ENCODE results near the gene SOCS1. TPM values are rescaled to one million over a fixed set of nuclear protein-coding genes. Genes with fewer than 3 reads are reported as not detected.
A peak's percentile ranks its signal among the peaks of the same experiment; 100 is the strongest.

SOCS1 gene
- total and polyA plus RNA-seq, 9 of the 15 experiments (the other 6 are each of a cell fraction or from before 2014, with no cell fraction given), result 0.04 to 7.5 (median 2.3) TPM

- TF ChIP-seq TAF9B (IDR thresholded peaks at IDR 0.05; ENCODE audit: partially characterized antibody), result no peak
- no peak for TF ChIP-seq ZNF133 (CRISPR knock-in tag; IDR thresholded peaks at IDR 0.05)
- 0 out of 2 replicates have a peak, but pooled peaks have one; percentile 39 for TF ChIP-seq BCOR (IDR thresholded peaks at IDR 0.05)
- Histone ChIP-seq H3K79me2 (ENCODE audit: control insufficient read depth, insufficient read depth, low read length) (no peaks in the 10 kb centered on the region), H3K4me1 (replicated peaks in 1 of 2; ENCODE audit: control insufficient read depth in 2 of 2, insufficient read depth in 2 of 2, low read length in 2 of 2) (peaks cover 16 to 21% of the 10 kb centered on the region in 2 experiments), H2AFZ (ENCODE audit: low read depth, low read length) (no peak overlapping the region), H3K9me3 (replicated peaks; ENCODE audit: control insufficient read depth, insufficient read depth, low read depth, low read length) (no peaks in the 10 kb centered on the region), H4K20me1 (replicated peaks; ENCODE audit: control insufficient read depth, insufficient read depth, low read length) (no peaks in the 10 kb centered on the region; the same call in 1 of the 2 replicates), H3K27me3 (ENCODE audit: control insufficient read depth in 2 of 2, insufficient read depth in 2 of 2, low read length in 2 of 2) (no peaks in the 10 kb centered on the region), H3K4me3 (no peak overlapping the region), H3K36me3 (ENCODE audit: control insufficient read depth, insufficient read depth, low read length) (no peaks in the 10 kb centered on the region), H3K9ac (ENCODE audit: insufficient read depth in 1 of 2, low read depth in 2 of 2, low read length in 2 of 2) (peak overlapping the region in 1 of 2 experiments; percentile 17; a peak in 1 of 4 replicates), H3K9me1 (ENCODE audit: control insufficient read depth, insufficient read depth, low read length) (no peaks in the 10 kb centered on the region), H3K4me2 (ENCODE audit: insufficient read depth, low read length) (no peak overlapping the region), H3K27ac (ENCODE audit: extremely low read depth, low read depth, low read length) (no peak overlapping the region)
- in situ Hi-C loops (cut with MboI) (no loop called here), intact Hi-C loops (cut with micrococcal nuclease) (no loop called here)
- ATAC-seq, result no peak
- no peak for DNase-seq (ENCODE audit: extremely low read depth in 1 of 4, low spot score in 3 of 4)
- 80% methylated on average over 5 of the region's 5 CpGs for WGBS (ENCODE audit: insufficient coverage, low coverage, missing lambda C conversion rate)
- no TSS peak for BruUV-seq (replicated peaks)
- CTCF ChIA-PET (ENCODE audit: low intra/inter-chr PET ratio), result no interaction called here
- POLR2A ChIA-PET, result interaction anchor here (0.6 to 2.6 kb wide), 2 partner anchors 10 to 151 kb away, joined by 3 to 17 read pairs; no protein-coding TSS in a partner anchor
- no peak for FAIRE-seq
Measured at GRCh38 chr16:11245222-11245737, 10.7 kb downstream of the SOCS1 start.

- H3K4me2 ChIP-seq (ENCODE audit: insufficient read depth, low read length), result no peak overlapping the region
- ATAC-seq, result no peak
- 49% methylated on average over 12 of the region's 12 CpGs for WGBS (ENCODE audit: insufficient coverage, low coverage, missing lambda C conversion rate)
- no peaks in the 10 kb centered on the region; the same call in 1 of the 2 replicates for H4K20me1 ChIP-seq (replicated peaks; ENCODE audit: control insufficient read depth, insufficient read depth, low read length)
- no peaks in the 10 kb centered on the region for H3K27me3 ChIP-seq (ENCODE audit: control insufficient read depth in 2 of 2, insufficient read depth in 2 of 2, low read length in 2 of 2)
- peaks cover 14% of the 10 kb centered on the region; the same call in 2 of the 3 replicates for H3K79me2 ChIP-seq (ENCODE audit: control insufficient read depth, insufficient read depth, low read length)
- BruUV-seq (replicated peaks), result TSS peak; percentile 17
- FAIRE-seq, result no peak
- peak overlapping the region; percentile 17; the same call in 1 of the 2 replicates for H2AFZ ChIP-seq (ENCODE audit: low read depth, low read length)
- in situ Hi-C loops (cut with MboI), result no loop called here
- CTCF ChIA-PET (ENCODE audit: low intra/inter-chr PET ratio), result no interaction called here
- TF ChIP-seq RBM15 (IDR thresholded peaks at IDR 0.05; ENCODE audit: insufficient read depth, low read length) (no peak), KDM1A (IDR thresholded peaks at IDR 0.05) (0 out of 4 replicates have a peak, but pooled peaks of 1 of the 2 experiments have one; percentile 40)
- H3K4me3 ChIP-seq, result no peak overlapping the region
- no peak for DNase-seq (ENCODE audit: extremely low read depth in 1 of 4, low spot score in 3 of 4)
- H3K27ac ChIP-seq (ENCODE audit: extremely low read depth, low read depth, low read length), result no peak overlapping the region
- H3K9me3 ChIP-seq (replicated peaks; ENCODE audit: control insufficient read depth, insufficient read depth, low read depth, low read length), result no peaks in the 10 kb centered on the region
- H3K9ac ChIP-seq (ENCODE audit: insufficient read depth in 1 of 2, low read depth in 2 of 2, low read length in 2 of 2), result no peak overlapping the region; a peak in 1 of 4 replicates
- H3K4me1 ChIP-seq (replicated peaks in 1 of 2; ENCODE audit: control insufficient read depth in 2 of 2, insufficient read depth in 2 of 2, low read length in 2 of 2), result peaks cover 33 to 34% of the 10 kb centered on the region in 2 experiments
- H3K9me1 ChIP-seq (ENCODE audit: control insufficient read depth, insufficient read depth, low read length), result no peaks in the 10 kb centered on the region
- H3K36me3 ChIP-seq (ENCODE audit: control insufficient read depth, insufficient read depth, low read length), result no peaks in the 10 kb centered on the region
- POLR2A ChIA-PET, result interaction anchor here (2.5 kb wide), 1 partner anchor 9 kb away, joined by 9 read pairs; no protein-coding TSS in a partner anchor
- intact Hi-C loops (cut with micrococcal nuclease), result no loop called here
Measured at GRCh38 chr16:11242658-11243057, 13.3 kb downstream of the SOCS1 start.

Data from K562 (cell line).